Mesothelial cell of epicardium (in vitro differentiated cells): ENCODE measurements around the gene DBP. TPM values are rescaled to one million over a fixed set of nuclear protein-coding genes. Genes with fewer than 3 reads are reported as not detected.
A peak's percentile ranks its signal among the peaks of the same experiment; 100 is the strongest.
"Not testable (repeated sequence)": the region's sequence is repeated elsewhere in the genome, so short reads cannot be mapped to it uniquely, and the experiment has no call there.

Experiments used
- DNase-seq, 2 experiments: peaks; one replicate each; pipeline ENCODE4 v3.0.0; 2021; ENCODE audit warnings: low spot score in 2 of 2; ENCODE audit not compliant: unreplicated experiment in 2 of 2
- H3K27ac Mint-ChIP-seq: 2 replicates; pipeline ENCODE4 v1.8.0; 2021; ENCODE audit warnings: mixed read lengths
- H3K27me3 Mint-ChIP-seq: 2 replicates; pipeline ENCODE4 v1.8.0; 2021; ENCODE audit warnings: low read depth, mixed read lengths
- H3K36me3 Mint-ChIP-seq: 2 replicates; pipeline ENCODE4 v1.8.0; 2021; ENCODE audit warnings: mixed read lengths
- H3K4me1 Mint-ChIP-seq: 2 replicates; pipeline ENCODE4 v1.8.0; 2021; ENCODE audit warnings: mixed read lengths
- H3K4me3 Mint-ChIP-seq: 2 replicates; pipeline ENCODE4 v1.8.0; 2021; ENCODE audit warnings: mild to moderate bottlenecking, moderate library complexity, mixed read lengths
- H3K9me3 Mint-ChIP-seq: 2 replicates; pipeline ENCODE4 v1.8.0; 2021; ENCODE audit warnings: mixed read lengths
- total RNA-seq: library from RNA; stranded (reverse); gene quantifications from 3 replicates; pipeline ENCODE4 v1.2.1, GENCODE V29; 2021
- TF ChIP-seq, protein P1 (sequence below): fragments of 200-600 bp; sonication (generic); IDR thresholded peaks from one replicate; pipeline ENCODE4 v1.5.0; 2021; ENCODE audit warnings: antibody characterized with exemption; ENCODE audit not compliant: unreplicated experiment

The DBP gene, protein sequence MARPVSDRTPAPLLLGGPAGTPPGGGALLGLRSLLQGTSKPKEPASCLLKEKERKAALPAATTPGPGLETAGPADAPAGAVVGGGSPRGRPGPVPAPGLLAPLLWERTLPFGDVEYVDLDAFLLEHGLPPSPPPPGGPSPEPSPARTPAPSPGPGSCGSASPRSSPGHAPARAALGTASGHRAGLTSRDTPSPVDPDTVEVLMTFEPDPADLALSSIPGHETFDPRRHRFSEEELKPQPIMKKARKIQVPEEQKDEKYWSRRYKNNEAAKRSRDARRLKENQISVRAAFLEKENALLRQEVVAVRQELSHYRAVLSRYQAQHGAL
- total RNA-seq, result 11.5 to 13.2 TPM (median 13.1 TPM) in 3 replicates

DNA sequence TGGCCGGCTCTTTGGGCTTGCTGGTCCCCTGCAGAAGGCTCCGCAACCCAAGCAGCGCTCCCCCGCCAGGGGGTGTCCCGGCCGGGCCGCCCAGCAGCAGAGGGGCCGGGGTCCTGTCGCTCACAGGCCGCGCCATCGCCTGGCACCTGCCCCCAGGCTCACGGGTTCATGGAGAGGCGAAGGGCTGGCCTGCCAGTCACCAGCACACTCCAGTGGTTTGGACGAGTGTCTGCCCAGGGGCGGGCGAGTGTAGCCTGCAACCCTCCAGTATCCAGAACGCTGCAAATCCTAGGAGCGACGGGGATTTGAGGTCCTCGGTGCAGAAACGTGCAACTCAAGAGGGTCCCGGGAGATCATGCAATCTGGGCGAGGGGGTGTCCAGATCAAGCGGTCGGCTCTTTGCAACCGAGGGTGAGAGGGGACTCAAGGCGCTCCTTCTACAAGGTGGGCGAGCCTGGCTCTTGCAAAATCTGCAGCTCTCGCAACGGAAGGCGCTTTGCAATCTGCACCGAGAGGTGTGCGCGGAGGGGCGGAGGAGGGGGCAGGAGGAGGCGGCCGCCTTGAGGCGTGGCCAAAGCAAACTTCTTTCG, at the start of gene DBP:
DBP (minus strand) TSS at position 521 of the 590 bp plus-strand sequence; CDS start at position 136, 385 bp downstream.
- peaks cover 32% of the 10 kb centered on the region for H3K4me1 Mint-ChIP-seq
- H3K9me3 Mint-ChIP-seq, result no peaks in the 10 kb centered on the region
- peak in 1 of 2 experiments; percentile 53 for DNase-seq
- H3K27ac Mint-ChIP-seq, result peak within 1 kb of the TSS; percentile 98
- H3K4me3 Mint-ChIP-seq, result peak within 1 kb of the TSS; percentile 94
- TF ChIP-seq, protein P1, sequence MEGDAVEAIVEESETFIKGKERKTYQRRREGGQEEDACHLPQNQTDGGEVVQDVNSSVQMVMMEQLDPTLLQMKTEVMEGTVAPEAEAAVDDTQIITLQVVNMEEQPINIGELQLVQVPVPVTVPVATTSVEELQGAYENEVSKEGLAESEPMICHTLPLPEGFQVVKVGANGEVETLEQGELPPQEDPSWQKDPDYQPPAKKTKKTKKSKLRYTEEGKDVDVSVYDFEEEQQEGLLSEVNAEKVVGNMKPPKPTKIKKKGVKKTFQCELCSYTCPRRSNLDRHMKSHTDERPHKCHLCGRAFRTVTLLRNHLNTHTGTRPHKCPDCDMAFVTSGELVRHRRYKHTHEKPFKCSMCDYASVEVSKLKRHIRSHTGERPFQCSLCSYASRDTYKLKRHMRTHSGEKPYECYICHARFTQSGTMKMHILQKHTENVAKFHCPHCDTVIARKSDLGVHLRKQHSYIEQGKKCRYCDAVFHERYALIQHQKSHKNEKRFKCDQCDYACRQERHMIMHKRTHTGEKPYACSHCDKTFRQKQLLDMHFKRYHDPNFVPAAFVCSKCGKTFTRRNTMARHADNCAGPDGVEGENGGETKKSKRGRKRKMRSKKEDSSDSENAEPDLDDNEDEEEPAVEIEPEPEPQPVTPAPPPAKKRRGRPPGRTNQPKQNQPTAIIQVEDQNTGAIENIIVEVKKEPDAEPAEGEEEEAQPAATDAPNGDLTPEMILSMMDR, result no peak
- no peaks in the 10 kb centered on the region for H3K27me3 Mint-ChIP-seq
- peaks cover 18% of the 10 kb centered on the region for H3K36me3 Mint-ChIP-seq

DNA sequence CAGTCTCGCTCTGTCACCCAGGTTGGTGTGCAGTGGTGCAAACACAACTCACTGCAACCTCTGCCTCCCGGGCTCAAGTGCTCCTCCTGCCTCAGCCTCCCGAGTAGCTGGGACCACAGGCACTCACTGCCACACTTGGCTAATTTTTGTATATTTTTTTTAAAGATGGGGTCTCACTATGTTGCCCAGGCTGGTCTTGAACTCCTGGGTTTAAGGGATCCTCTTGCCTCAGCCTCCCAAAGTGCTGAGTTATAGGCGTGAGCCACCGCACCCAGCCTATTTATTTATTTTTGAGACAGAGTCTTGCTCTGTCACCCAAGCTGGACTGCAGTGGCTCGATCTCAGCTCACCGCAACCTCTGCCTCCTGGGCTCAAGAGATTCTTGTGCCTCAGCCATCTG, 49.5 kb upstream of the DBP start:
- not testable (repeated sequence) for H3K27ac Mint-ChIP-seq, H3K4me3 Mint-ChIP-seq

DNA sequence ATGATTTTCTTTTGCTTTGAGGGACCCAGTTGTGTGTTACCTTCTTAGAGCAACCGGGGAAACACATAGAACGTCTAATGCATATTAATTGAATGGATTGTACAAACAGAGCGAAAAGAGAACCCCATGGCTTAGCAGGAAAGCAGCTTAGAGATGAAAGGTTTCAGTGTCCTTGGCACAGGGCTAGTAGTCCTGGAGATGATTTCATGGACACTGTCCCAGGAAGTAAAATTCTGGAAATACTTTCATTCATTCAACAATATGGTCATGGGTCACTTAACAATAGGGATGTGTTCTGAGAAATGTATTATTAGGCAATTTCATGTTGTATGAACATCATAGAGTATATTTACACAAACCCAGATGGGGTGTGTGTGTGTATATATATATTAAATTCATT, 48.9 kb upstream of the DBP start:
- Mint-ChIP-seq H3K27ac (no peak overlapping the region), H3K4me1 (peaks cover 13% of the 10 kb centered on the region), H3K27me3 (peaks cover 3% of the 10 kb centered on the region), H3K9me3 (no peaks in the 10 kb centered on the region), H3K4me3 (no peak overlapping the region), H3K36me3 (no peaks in the 10 kb centered on the region)
- no peak for DNase-seq
- TF ChIP-seq, protein P1, result no peak

More for the DNA sequence above, 49.5 kb upstream of the DBP start:
- not testable (repeated sequence) for DNase-seq, H3K27me3 Mint-ChIP-seq, H3K9me3 Mint-ChIP-seq, H3K36me3 Mint-ChIP-seq
- peaks cover 13% of the 10 kb centered on the region for H3K4me1 Mint-ChIP-seq

DNA sequence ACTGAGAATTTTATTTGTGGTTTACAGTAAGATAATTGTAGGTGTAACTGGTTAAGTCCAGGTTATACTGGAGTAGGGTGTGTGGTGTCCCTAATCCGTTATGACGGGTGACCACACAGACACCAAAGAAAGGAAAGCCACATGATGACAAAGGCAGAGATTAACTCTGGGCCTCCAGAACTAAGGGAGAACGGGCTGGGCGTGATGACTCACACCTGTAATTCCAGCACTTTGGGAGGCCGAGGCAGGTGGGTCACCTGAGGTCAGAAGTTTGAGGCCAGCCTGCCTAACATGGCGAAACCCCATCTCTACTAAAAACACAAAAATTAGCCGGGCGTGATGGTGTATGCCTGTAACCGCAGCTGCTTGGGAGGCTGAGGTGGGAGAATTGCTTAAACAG, 48.4 kb upstream of the DBP start:
- Mint-ChIP-seq H3K4me1 (peaks cover 13% of the 10 kb centered on the region), H3K9me3 (no peaks in the 10 kb centered on the region), H3K27me3 (peaks cover 3% of the 10 kb centered on the region), H3K36me3 (no peaks in the 10 kb centered on the region), H3K4me3 (no peak overlapping the region), H3K27ac (no peak overlapping the region)
- DNase-seq, result no peak
- TF ChIP-seq, protein P1, result no peak

DNA sequence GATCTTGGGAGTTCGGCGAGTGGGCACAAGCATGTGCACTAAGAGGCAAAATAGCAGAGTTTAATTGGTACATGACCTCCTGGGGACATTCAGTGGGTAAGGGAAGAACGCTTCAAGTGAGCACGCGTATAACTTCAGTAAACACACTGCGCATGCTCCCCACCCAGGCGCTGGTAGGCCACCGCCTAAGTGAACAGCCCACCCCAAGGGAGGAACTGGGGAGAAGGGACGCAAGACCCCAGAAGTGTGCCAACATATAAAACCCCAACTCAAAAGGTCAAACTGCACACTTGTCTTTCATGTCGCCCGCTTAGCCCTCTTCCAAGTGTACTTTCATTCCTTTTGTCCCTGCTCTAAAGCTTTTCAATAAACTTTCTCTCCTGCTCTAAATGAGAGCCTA, 46.2 kb upstream of the DBP start:
- Mint-ChIP-seq H3K36me3 (no peaks in the 10 kb centered on the region), H3K4me3 (no peak overlapping the region), H3K4me1 (peaks cover 5% of the 10 kb centered on the region), H3K27ac (no peak overlapping the region), H3K27me3 (peaks cover 3% of the 10 kb centered on the region), H3K9me3 (no peaks in the 10 kb centered on the region)
- TF ChIP-seq, protein P1, result no peak
- DNase-seq, result no peak

DNA sequence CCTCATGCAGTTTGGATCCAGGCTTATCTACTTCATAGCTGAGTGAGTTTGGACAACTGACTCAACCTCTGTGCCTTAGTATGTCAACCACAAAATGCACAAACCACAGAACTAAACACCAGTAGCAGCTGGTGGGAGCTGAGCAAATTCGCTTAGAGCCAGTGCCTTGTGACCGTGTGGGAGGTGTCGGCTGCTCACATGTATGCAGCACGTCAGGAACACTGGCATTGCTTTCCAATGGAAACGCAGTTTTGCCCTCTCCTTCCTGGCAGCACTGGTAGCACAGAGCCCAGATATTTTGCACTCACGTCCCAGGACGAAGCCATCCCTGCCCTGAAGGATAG, 43.9 kb upstream of the DBP start:
- no peak for DNase-seq
- no peak overlapping the region for H3K27ac Mint-ChIP-seq
- H3K27me3 Mint-ChIP-seq, result no peaks in the 10 kb centered on the region

More for the DNA sequence above, 43.9 kb upstream of the DBP start:
- Mint-ChIP-seq H3K4me3 (no peak overlapping the region), H3K36me3 (no peaks in the 10 kb centered on the region), H3K9me3 (no peaks in the 10 kb centered on the region), H3K4me1 (peaks cover 5% of the 10 kb centered on the region)
- TF ChIP-seq, protein P1, result no peak
